PFSK-1 (cell line): ENCODE data around the gene JPH2.

Source experiments
- FOXP2 ChIP-seq: optimal IDR thresholded peaks from 2 replicates; pipeline ENCODE3; 2011; ENCODE audit warnings: borderline replicate concordance, control low read depth, inconsistent platforms; ENCODE audit not compliant: insufficient read depth; ENCODE audit errors: extremely low read length, extremely low read depth
- POLR2AphosphoS5 ChIP-seq: IDR thresholded peaks from 2 replicates; pipeline ENCODE4 v1.6.1; 2012; ENCODE audit warnings: low read depth, mild to moderate bottlenecking, control low read depth, low read length, moderate library complexity
- REST ChIP-seq, 2 experiments: IDR thresholded peaks; 2 replicates each; pipeline versions ENCODE4 v1.6.1 to v1.8.0; 2011 to 2012; ENCODE audit warnings: low read depth in 2 of 2, low read length in 2 of 2, control low read depth in 1 of 2, inconsistent platforms in 1 of 2, mild to moderate bottlenecking in 1 of 2, moderate library complexity in 1 of 2; ENCODE audit not compliant: insufficient read depth in 1 of 2
- SIN3A ChIP-seq: IDR thresholded peaks from 2 replicates; pipeline ENCODE4 v1.6.1; 2012; ENCODE audit warnings: mild to moderate bottlenecking, low read length, moderate library complexity, borderline replicate concordance; ENCODE audit not compliant: insufficient read depth
- TAF1 ChIP-seq: IDR thresholded peaks from 2 replicates; pipeline ENCODE4 v1.6.1; 2012; ENCODE audit warnings: low read length, control low read depth, borderline replicate concordance; ENCODE audit not compliant: insufficient read depth

The JPH2 gene

GRCh38 chr20:44095831-44096230, 91.2 kb downstream of the JPH2 start:
- TF ChIP-seq REST (IDR thresholded peaks at IDR 0.05; ENCODE audit: insufficient read depth in 1 of 2, low read depth in 2 of 2, low read length in 2 of 2) (no peak), TAF1 (no peak), SIN3A (no peak), POLR2AphosphoS5 (no peak), FOXP2 (no peak)

- TF ChIP-seq TAF1 (no peak), POLR2AphosphoS5 (no peak), SIN3A (no peak)
Measured at GRCh38 chr20:44093249-44093582, 93.8 kb downstream of the JPH2 start.

GRCh38 chr20:44092551-44093248, 94.3 kb downstream of the JPH2 start:
- no peak for TF ChIP-seq SIN3A
- TF ChIP-seq TAF1 = no peak
- no peak for TF ChIP-seq REST (IDR thresholded peaks at IDR 0.05; ENCODE audit: insufficient read depth in 1 of 2, low read depth in 2 of 2, low read length in 2 of 2)
- no peak for TF ChIP-seq FOXP2
- TF ChIP-seq POLR2AphosphoS5 = no peak

- TF ChIP-seq REST (IDR thresholded peaks at IDR 0.05; ENCODE audit: insufficient read depth in 1 of 2, low read depth in 2 of 2, low read length in 2 of 2) (no peak), FOXP2 (no peak), TAF1 (no peak), POLR2AphosphoS5 (no peak), SIN3A (no peak)
Measured at GRCh38 chr20:44091026-44091425, 96.0 kb downstream of the JPH2 start.

GRCh38 chr20:44089987-44090674, 96.9 kb downstream of the JPH2 start:
- TF ChIP-seq FOXP2 (no peak), REST (IDR thresholded peaks at IDR 0.05; ENCODE audit: insufficient read depth in 1 of 2, low read depth in 2 of 2, low read length in 2 of 2) (no peak), TAF1 (no peak), SIN3A (no peak), POLR2AphosphoS5 (no peak)
